Stomach (tissue), 8 donors: Measurements from ENCODE around the gene TCEAL6. TPM values are rescaled to one million over a fixed set of nuclear protein-coding genes. Genes with fewer than 3 reads are reported as not detected.

Source experiments
- polyA plus RNA-seq, 3 donors: library from polyadenylated mRNA; stranded (reverse); fragments of 200-250 nt; gene quantifications; one replicate each; pipeline ENCODE4 v1.2.3, GENCODE V29; 2013
- total RNA-seq, 5 donors: library from RNA; depleted of rRNA; stranded (reverse); fragments of >200 nt; gene quantifications; one replicate each; pipeline versions ENCODE4 v1.1.0 to v1.2.3, GENCODE V29; 2014 to 2016
- donor health status: healthy with polysubstance abuse.
- donor health status: Bipolar disorder and iron deficiency.
- donor health status: healthy.

Gene TCEAL6
- total and polyA plus RNA-seq, 8 donors: 0.20 TPM; not detected in 7

Other genes with a start within 250 kb of the TCEAL6 start
- gene ZMAT1, start 210.5 kb downstream of the TCEAL6 start, total RNA-seq: 10 to 100 TPM in 1 of 5 donors, 1 to 10 TPM in 4; 1.7 to 16.8 (median 7.3) TPM
- gene ZMAT1, start 210.5 kb downstream of the TCEAL6 start, polyA plus RNA-seq: 1 to 10 TPM in 2 of 3 donors, under 1 TPM in 1; 0.81 to 7.5 (median 2.1) TPM
- 1 to 10 TPM in 3 of 5 donors, not detected in 2; 1.3 to 7.6 (median 2.6) TPM for gene TCEAL2, start 16.8 kb downstream of the TCEAL6 start, total RNA-seq
- 10 to 100 TPM in 1 of 3 donors, 1 to 10 TPM in 2; 4.7 to 21.0 (median 8.1) TPM for gene TCEAL2, start 16.8 kb downstream of the TCEAL6 start, polyA plus RNA-seq
- gene BEX5, start 13.5 kb upstream of the TCEAL6 start, total RNA-seq: 10 to 100 TPM in 1 of 5 donors, 1 to 10 TPM in 1, not detected in 3; 5.7 to 21.9 TPM
- 10 to 100 TPM in 1 of 3 donors, 1 to 10 TPM in 2; 5.9 to 15.7 (median 8.5) TPM for gene BEX5, start 13.5 kb upstream of the TCEAL6 start, polyA plus RNA-seq
- not detected for gene TCP11X1, start 72.8 kb upstream of the TCEAL6 start, total RNA-seq
- not detected for gene TCP11X1, start 72.8 kb upstream of the TCEAL6 start, polyA plus RNA-seq
- gene NXF2, start 104.7 kb upstream of the TCEAL6 start, total RNA-seq: not detected
- gene NXF2, start 104.7 kb upstream of the TCEAL6 start, polyA plus RNA-seq: not detected